GM18861 (cell line): ENCODE data around the gene NELL1.

ENCODE experiments used
- ATAC-seq: cut with Tn5 transposase; IDR thresholded peaks from one replicate; pipeline ENCODE4 v1.9.1; 2021; ENCODE audit not compliant: unreplicated experiment

Gene NELL1

DNA sequence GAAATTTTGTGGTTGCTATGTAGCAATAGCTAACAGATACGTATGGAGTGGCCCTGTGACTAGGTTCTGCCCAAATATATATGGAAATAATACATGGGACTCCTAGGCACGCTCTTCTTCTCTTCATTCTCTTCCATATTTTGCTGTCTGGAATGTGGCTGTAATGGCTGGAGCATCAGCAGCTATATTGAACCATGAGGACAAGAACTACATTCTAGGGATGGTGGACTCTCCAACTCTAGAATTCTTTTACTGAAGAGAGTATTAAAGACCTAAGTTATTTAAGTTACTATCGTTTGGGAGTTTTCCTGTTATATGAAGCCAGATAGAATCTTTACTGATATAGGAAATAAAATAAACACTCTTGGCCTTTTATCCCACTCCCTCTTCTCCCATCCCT, 7.5 kb upstream of the NELL1 start:
- no peak for ATAC-seq

DNA sequence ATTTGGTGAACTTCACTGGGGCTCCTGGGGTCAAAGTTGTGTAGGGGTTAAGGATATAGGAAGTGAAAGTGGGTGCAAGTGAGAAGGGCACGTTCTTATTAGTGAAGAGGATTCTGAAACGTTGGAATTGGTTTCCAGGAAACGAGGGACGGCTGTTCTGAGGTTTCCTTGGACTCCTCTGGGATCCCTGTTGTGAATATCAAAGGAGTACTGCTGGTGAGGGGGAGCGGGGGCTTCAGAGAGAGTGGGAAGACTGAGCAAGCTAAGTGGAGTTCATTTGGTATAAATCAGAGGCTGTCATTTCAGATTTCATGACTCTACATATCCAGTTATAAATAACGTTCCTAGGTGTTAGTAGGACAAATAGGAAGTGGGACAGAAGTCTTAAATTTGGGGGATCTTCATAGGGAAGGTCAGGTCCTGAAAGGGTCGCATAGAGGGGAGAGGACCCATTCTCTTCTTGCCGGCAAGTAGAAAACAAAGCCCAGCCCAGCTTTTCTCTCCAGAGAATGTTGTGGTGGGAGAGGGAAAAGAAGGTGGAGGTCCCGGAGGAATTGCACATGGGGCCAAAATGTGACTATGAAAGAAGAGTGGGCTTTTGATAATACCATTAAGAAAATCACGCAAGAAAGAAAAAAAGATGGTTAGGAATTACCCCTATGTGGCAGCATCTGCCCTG, 1.1 kb upstream of the NELL1 start:
- no peak for ATAC-seq

DNA sequence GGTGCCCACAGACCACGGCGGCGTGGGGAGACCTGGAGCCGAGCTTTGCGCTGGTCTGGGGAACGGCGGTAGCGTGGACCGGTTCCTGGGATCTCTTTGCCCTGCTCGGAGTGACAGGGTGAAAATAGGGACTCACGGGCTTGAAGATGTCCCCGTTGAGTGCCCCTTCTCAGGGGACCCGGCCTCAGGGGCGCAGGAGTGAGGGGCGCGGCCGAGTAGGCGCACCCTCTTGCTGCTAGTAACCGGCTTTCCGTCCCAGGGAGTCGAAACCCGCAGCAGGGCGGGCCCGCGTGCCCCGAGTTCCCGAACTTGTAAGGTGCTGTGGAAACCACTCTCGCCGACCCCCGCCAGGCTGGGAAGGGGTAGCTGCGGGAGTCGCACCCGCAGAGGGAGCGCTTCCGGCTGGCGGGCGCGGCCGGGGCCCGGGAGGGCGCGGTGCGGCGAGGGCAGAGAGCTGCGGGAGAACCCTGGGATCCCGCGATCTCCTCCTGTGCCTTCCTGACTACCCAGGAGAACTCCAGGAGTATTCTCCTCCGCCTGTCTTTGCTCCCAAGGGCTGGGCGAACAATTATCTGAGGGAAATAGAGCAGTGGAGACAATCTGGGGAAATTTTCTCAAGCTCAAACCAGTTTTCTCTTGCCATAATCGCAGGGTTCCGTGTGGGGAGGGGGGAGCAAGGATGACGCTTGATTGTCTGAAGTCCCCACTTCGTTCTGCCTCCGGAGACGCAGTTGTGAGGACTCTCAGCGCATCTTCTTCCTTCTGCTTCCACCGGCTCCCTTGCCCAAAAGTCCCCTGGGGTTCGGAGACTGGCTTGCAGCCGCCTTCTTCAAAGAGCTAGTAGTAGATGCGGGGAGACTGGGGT, 666 bp downstream of the NELL1 start:
- ATAC-seq: no peak

DNA sequence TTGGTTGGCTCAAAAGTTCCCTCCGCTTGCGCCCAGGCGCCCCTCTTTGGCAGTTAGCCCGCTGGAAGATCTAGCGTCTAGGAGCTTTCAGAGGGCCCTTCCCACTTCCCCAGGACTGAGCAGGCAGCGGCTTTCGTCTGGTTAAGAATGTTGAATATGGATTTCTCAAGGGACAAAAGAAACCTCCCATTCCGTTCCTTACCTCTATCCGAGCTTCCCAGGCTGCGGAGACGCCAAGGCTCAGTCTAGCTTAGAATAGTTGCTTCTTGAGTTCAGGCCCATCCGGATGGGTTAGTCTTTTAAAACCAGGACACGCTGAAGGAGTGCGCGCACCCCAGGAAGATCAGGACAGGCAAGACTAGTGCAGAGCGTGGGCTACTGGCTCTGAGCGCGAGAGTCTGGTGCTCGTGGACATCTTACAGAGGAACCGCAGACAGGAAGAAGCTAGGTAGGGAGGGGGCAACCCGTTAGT, 1.6 kb downstream of the NELL1 start:
- ATAC-seq: no peak

DNA sequence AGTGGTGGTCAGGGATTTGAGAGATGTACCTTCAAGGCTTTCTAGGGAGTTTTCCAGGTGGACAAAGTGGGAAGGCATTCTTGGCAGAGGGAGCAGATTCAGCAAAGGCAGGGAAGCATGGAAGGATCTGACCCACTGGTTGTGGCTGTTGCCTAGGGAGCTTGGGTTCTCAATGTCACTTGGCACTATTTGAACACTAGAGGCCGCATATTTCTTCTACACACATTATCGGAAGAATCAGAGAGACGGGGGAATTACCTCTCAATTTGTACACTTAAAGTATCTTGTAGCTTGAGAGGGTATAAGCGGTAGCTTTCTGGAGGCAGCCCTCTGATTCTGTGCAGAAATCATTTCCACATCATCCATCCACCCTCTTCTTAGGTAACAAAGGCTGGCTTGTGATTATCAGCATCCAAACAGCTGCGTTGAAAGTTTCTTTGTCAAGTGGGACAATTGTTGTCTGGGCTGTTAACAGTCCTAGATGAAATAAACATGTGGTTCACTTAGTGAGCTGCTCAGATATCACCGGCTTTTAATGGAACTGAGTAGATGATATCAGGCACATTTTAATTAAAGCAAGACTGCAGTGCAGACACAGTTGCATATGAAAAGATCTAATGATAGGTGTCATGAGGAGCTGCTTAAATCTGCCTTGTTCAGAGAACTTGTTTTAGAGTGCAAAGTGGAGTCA, 2.6 kb downstream of the NELL1 start:
- ATAC-seq: no peak

DNA sequence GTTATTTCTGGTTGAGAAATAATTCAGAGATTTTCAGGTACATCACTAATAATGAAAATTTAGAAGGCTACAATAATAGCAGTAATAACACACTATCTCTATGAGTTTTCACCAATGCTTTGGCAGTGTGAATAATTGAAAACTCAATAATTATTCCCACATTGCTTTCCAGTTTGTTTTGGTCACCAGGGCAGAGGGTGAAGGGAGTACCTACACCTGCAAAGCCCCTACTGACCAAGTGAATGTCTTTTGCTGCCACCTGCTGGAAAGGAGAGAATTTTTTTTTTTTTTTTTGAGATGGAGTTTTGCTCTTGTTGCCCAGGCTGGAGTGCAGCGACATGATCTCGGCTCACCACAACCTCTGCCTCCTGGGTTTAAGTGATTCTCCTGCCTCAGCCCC, 3.2 kb downstream of the NELL1 start:
- ATAC-seq: no peak

DNA sequence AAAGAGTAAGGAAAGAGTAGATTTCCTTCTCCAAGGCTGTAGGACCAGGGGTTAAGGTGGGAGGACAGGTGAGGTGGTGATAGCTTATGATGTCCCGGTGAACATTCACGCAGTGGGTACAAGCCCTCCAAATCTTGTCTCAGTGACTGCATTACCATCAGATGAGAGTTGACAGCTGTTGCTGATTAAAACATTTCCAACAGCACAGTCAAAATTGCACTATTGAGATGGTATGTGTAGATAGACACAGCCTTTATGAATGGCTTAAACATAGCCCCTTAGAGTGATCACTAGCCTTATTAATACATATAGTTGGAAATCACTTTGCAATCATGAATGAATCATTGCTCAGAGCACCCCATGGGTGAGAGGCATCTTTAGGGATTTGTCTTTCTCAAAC, 7.3 kb downstream of the NELL1 start:
- no peak for ATAC-seq

DNA sequence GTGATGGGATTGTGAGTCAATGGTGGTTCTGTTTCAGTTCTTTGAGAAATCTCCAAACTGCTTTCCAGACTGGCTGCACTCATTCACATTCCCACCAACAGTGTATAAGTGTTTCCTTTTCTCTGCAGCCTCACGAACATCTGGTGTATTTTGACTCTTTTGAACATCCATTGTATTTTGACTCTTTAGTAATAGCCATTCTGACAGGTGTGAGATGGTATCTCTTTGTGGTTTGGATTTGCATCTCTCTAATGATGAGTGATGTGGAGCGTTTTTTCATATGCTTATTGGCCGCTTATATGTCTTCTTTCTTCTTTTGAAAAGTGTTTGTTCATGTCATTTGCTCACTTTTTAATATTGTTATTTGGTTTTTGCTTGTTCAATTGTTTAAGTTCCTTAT, 19.4 kb downstream of the NELL1 start:
- ATAC-seq: no peak

DNA sequence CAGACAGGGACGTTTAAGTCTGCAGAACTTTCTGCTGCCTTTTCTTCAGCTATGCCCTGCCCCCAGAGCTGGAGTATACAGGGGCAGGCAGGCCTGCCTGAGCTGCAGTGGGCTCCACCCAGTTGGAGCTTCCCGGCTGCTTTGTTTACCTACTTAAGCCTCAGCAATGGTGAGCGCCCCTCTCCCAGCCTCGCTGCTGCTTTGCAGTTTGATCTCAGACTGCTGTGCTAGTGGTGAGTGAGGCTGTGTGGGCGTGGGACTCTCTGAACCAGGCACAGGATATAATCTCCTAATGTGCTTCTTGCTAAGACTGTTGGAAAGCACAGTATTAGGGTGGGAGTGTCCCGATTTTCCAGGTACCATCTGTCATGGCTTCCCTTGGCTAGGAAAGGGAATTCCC, 38.5 kb downstream of the NELL1 start:
- ATAC-seq: no peak

DNA sequence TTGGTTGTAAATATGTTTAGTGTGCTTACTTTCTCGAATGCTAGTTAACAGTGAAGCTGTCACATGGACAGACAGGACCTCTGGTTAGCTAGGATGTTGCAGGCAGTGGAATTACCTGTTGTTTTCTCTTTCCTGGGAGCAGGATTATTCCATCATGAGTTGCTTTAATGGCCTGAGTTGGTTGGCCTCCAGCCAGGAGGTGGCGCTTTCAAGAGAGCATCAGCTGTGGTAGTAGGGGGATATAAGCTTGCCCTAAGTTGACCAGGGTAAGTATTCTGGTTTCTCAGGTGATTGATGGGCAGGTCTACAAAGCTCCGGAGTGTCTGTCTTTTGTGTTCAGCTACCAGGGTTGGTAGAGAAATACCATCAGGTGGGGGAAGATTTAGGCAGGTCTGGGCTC, 43.5 kb downstream of the NELL1 start:
- no peak for ATAC-seq

DNA sequence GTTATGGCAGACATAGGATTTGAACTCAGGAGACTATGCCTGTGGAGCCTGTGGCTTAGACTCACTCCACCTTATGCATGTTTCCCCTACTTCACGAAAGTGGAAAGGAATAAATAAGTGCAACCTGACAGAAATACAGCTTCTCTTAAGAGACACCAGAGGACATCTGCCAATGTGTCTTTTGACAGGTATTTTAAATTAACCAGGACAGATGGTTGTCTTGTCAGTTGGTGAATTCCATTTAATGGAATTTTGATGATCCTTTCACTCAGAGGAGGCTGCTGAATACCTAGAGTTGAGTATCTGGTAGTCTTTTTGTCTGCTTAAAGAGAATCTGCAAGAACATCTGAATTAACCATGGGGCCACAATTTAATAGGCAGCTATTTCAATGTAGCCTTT, 46.1 kb downstream of the NELL1 start:
- no peak for ATAC-seq

DNA sequence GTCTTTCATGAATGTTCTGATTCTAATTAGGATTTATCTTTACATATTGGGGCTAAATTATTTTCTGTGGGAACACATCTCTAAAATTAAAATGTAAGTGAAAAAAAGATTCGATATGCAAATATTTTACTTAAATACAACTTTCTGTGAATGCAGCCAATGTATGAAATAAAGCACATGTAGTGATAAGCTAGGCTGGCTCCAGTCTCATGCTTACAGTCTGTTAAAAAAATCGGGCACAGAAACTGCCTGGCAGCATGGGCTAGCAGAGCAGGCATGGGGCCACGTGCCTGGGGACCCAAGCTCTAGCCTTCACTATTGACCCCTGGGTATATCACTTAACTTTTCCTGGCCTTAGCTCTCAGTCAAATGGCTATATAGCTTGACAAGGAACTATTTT, 46.5 kb downstream of the NELL1 start:
- ATAC-seq: no peak

DNA sequence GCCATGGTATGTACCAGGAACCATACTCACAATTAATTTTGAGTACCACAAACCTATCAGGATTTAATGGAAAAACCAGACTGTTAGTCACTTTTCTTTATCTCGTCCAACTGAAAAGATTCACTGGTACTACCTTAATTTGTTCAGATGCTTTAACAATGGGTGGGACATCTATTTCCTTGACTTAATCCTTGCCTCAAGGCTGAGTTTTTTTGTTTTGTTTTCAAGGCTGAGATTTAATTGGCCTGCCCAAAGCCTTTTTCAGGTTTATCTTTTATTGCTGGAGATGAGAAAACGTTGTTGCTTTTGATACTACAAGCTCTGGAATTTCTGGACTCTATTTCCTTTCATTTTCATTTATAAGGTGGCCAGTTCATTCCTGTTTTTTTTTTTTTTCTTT, 50.4 kb downstream of the NELL1 start:
- ATAC-seq: no peak

DNA sequence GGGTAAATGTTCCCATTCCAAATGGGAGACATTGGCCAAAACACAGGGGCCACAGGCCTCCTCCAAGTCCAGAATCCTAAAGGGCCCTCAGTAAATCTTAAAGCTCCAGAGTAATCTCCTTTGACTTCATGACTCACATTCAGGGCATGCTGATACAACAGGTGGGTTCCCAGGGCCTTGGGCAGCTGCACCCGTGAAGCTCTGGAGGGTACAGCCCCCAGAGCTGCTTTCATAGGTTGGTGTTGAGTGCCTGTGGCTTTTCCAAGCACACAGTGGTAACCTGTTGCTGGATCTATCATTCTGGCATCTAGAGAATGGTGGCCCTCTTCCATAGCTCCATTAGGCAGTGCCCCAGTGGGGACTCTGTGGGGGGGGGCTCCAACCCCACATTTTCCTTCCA, 54.0 kb downstream of the NELL1 start:
- ATAC-seq: no peak

DNA sequence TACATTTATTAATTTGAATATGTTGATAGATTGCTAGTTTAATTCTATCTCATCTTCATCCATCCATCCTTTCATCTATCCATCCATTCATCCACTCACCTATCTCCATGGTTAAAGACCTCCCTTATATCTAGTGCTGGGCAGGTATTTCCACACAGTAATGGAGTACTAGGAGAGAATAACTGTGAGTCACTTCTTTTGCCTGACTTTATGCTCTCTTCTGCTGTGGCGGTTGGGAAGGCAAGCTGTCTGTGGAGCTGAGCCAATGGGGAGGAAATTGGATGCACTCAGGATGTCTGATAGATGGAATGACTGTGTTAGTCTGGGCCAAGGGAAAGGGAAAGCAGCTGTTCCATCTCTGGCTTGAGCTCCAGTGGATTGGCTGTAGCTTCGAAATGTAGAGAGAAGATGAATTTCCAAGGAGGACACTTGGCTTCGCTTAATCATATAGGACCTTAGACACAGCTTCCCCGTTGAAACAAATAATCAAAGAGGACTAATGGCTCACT, 60.3 kb downstream of the NELL1 start:
- no peak for ATAC-seq

DNA sequence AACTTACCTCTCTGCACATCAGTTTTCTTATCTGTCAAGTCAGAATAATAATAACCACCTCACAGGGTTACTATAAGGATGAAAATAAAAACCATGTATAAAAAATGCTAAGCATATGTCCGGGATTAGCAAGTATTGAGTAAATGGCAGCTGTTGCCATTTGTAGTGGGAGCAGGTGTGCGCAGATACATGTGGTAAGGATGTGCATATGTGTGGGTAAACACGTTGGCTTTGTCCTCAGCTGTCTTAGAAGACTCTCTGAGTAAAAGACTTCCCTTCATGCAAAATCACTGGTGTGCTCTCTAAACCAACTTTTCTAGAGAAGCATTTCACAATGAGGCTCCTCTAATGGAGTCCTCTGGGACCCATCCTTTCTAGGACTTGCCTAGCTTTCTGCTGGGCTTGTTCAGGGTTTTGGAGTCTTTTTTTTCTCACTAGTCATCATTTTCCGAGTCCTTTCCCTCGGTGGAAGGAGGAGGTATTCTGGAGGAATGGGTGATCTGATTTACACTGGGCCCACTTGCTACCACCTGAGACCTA, 62.4 kb downstream of the NELL1 start:
- ATAC-seq: no peak

DNA sequence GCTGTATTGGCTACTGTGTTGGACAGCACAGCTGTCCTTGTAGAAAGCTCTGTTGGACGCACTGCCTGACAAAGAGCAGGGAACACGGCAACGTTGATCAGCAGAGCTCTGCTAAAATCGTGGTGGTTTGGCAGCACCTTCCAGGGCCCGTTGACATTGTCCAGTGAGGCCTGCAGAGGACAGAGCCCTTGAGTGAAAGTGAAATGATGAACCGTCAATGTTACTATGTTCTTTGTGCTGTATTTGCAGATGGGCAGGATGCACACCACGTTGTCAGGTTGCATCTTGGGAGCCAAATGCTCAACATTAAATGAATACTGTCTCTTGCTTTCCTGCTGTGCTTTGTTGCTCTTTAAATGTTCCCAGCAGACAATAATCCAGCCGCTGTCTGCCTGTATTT, 69.7 kb downstream of the NELL1 start:
- no peak for ATAC-seq

DNA sequence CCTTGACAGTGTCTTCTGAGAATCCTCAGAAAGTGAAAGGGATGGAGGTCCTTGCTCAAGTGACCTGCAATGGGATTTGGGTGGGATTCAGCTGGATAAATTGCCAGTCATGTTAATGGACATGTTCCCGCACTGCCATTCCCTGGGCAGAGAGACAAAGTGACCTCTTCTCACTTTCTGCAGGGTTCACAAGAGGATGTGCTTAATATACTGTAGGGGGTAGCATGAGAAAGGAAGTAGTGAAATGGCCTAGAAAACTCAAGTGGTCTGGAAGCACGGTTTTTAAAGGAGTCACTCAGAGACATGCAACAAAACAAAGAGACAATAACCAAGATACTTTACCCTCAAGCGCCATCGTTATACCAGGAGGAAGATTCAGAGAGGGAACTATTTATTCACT, 70.2 kb downstream of the NELL1 start:
- ATAC-seq: no peak

DNA sequence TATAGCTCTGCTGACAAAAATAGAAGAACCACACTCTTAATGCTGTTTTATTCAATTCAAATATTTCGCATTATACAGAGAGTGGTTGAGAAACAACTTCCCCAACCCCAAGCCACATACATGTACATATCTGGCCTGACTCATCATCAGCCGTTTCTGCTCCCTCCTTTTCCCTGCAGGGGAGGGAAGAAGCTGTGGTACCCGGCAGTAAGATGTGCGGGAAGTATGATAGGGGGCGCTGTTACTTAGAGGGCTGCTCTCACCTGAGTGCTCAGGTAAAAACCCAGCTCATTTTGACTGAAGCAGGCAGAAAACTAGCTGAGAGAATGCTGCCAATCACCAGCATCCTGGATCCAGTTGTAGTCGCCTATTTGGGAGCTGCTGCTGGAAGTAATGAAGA, 85.5 kb downstream of the NELL1 start:
- no peak for ATAC-seq

DNA sequence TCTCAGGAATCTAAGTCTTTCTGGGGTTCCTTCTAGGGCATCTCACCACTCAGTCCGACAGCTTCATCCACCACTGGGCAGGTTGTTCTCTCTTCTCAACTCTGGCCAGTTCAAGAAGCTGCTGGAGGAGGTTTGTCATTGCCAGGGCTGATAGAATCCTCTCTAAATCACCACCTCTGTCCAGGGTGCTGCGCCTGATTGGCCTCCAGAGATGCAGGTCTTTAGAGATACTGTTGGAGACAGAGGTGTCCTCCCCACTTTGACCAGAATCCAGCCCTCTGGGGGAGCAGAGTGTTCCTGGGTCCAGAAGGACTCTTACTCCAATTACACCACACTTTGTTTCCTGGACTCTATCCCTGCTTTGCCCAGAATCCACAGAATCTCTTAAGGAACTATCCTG, 90.2 kb downstream of the NELL1 start:
- ATAC-seq: no peak

DNA sequence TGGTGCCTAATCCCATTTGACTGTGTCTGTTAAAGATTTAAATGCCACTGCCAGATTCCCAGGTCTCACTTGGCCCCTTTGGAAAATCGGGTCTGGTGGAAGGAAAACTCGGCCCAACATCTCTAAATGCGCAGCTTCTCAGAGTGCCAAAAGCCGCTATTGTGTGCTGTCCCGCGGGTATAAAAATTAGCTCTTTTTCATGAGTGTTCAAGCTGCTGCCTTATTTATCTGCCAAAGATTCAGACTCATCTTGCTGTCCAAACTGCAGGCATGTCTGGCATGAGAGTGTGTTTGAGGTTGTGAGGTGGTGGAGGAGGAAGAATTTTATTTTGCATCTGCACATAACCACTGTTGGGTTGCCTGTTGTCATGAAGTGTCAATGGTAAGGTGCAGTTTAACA, 91.4 kb downstream of the NELL1 start:
- ATAC-seq: no peak
